B cell (primary cell): ENCODE data around the gene AMBRA1.

Source experiments
- CTCF ChIP-seq: fragments of 200-600 bp; IDR thresholded peaks from one replicate; pipeline ENCODE4 v1.8.0; 2022; ENCODE audit warnings: antibody characterized with exemption, mild to moderate bottlenecking
- EZH2 ChIP-seq: IDR thresholded peaks from 2 replicates; pipeline ENCODE4 v1.6.1; 2012; ENCODE audit warnings: borderline replicate concordance, low read depth, mild to moderate bottlenecking, moderate library complexity, low read length; ENCODE audit not compliant: insufficient read depth, poor library complexity, severe bottlenecking

- no peak for TF ChIP-seq CTCF
- no peak for TF ChIP-seq EZH2
Measured at GRCh38 chr11:46383974-46384701, 209.7 kb downstream of the AMBRA1 start.
